22Rv1 (cell line): ENCODE measurements around the gene PLB1.
"Not testable (repeated sequence)": the region's sequence is repeated elsewhere in the genome, so short reads cannot be mapped to it uniquely, and the experiment has no call there.

Experiments
- ZFX ChIP-seq: fragments of 450-650 bp; IDR thresholded peaks from 2 replicates; pipeline ENCODE4 v1.6.1; 2017; ENCODE audit warnings: antibody characterized with exemption, borderline replicate concordance
- TF ChIP-seq, protein P1 (sequence below): fragments of 450-650 bp; IDR thresholded peaks from 2 replicates; pipeline ENCODE4 v1.5.1; 2017; ENCODE audit warnings: mild to moderate bottlenecking

DNA sequence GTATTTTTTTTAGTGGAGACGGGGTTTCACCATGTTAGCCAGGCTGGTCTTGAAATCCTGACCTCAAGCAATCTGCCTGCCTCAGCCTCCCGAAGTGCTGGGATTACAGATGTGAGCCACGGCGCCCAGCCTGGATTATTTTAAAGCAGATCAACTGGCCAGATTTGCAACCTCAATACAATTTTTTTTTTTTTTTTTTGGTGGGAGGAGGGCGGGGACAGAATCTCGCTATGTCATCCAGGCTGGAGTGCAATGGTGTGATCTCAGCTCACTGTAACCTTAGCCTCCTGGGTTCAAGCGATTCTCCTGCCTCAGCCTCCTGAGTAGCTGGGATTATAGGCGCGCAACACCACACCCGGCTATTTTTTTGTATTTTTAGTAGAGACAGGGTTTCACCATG lies 54.5 kb downstream of the PLB1 start:
- TF ChIP-seq, protein P1, sequence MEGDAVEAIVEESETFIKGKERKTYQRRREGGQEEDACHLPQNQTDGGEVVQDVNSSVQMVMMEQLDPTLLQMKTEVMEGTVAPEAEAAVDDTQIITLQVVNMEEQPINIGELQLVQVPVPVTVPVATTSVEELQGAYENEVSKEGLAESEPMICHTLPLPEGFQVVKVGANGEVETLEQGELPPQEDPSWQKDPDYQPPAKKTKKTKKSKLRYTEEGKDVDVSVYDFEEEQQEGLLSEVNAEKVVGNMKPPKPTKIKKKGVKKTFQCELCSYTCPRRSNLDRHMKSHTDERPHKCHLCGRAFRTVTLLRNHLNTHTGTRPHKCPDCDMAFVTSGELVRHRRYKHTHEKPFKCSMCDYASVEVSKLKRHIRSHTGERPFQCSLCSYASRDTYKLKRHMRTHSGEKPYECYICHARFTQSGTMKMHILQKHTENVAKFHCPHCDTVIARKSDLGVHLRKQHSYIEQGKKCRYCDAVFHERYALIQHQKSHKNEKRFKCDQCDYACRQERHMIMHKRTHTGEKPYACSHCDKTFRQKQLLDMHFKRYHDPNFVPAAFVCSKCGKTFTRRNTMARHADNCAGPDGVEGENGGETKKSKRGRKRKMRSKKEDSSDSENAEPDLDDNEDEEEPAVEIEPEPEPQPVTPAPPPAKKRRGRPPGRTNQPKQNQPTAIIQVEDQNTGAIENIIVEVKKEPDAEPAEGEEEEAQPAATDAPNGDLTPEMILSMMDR: not testable (repeated sequence)
- not testable (repeated sequence) for TF ChIP-seq ZFX
